Measurements from ENCODE around the gene NMNAT3.

Gene NMNAT3

DNA sequence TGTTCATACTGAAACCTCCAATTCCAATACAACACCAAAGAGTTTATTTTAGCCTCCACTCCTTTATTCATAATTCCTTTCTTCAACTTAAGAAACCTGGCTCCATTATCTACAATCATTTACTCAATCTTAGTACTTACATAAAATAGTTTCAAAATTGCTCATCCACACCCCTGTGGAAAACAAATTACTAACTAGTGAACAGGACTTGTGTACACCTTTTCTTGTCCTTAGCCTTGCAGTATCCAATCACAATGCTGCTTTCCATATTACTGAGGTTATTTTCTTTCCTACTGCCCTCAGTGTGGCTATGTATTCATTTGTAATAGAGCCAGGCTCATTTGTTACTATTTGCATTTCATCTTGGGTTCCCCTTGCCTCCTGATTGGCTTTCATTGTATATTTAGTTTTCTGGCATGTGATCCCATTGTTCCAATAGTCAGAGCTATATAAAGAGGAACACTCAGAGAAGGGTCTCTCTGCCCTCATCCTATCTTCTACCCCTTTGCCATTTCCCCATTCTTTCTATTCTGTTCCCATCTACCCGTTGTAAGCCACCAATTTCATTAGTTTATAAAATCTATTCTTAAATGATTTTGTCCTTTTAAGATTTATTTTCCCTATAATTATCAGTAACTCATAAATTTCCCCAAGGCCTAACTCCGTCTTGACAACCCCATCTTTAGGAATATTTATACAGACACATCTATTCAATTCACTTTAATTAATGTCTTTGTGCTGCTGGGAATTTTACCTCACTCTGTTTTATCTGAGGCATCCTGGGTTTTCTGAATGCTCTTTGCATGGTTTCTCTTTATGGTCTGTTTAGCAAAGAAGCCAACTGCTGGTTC, 70.3 kb downstream of the NMNAT3 start:
- TF ChIP-seq ZC3H10 (CRISPR knock-in tag; IDR thresholded peaks at IDR 0.05) (no peak), ARNTL (CRISPR knock-in tag; IDR thresholded peaks at IDR 0.05; ENCODE audit: borderline replicate concordance, low read depth) (no peak), PPARA (CRISPR knock-in tag; IDR thresholded peaks at IDR 0.05; ENCODE audit: borderline replicate concordance) (no peak), ESRRG (CRISPR knock-in tag; IDR thresholded peaks at IDR 0.05) (no peak), SNAI2 (CRISPR knock-in tag; IDR thresholded peaks at IDR 0.05) (no peak), CSDC2 (CRISPR knock-in tag; IDR thresholded peaks at IDR 0.05) (no peak), ZNF565 (CRISPR knock-in tag; conservative IDR thresholded peaks at IDR 0.05; ENCODE audit: low read depth) (no peak), ZNF70 (CRISPR knock-in tag; IDR thresholded peaks at IDR 0.05) (no peak), POU6F1 (CRISPR knock-in tag; IDR thresholded peaks at IDR 0.05; ENCODE audit: borderline replicate concordance, low read depth) (no peak), BACH2 (CRISPR knock-in tag; IDR thresholded peaks at IDR 0.05; ENCODE audit: borderline replicate concordance) (no peak), GLIS3 (CRISPR knock-in tag; IDR thresholded peaks at IDR 0.05) (no peak), OSR1 (CRISPR knock-in tag; IDR thresholded peaks at IDR 0.05) (no peak), TCF4 (CRISPR knock-in tag; IDR thresholded peaks at IDR 0.05; ENCODE audit: borderline replicate concordance) (no peak), ZFP3 (CRISPR knock-in tag; IDR thresholded peaks at IDR 0.05) (no peak), ZNF8 (CRISPR knock-in tag; IDR thresholded peaks at IDR 0.05) (no peak), CREB5 (CRISPR knock-in tag; IDR thresholded peaks at IDR 0.05; ENCODE audit: low read depth) (no peak), RARB (CRISPR knock-in tag; IDR thresholded peaks at IDR 0.05) (no peak)
- TF ChIP-seq, protein P1, sequence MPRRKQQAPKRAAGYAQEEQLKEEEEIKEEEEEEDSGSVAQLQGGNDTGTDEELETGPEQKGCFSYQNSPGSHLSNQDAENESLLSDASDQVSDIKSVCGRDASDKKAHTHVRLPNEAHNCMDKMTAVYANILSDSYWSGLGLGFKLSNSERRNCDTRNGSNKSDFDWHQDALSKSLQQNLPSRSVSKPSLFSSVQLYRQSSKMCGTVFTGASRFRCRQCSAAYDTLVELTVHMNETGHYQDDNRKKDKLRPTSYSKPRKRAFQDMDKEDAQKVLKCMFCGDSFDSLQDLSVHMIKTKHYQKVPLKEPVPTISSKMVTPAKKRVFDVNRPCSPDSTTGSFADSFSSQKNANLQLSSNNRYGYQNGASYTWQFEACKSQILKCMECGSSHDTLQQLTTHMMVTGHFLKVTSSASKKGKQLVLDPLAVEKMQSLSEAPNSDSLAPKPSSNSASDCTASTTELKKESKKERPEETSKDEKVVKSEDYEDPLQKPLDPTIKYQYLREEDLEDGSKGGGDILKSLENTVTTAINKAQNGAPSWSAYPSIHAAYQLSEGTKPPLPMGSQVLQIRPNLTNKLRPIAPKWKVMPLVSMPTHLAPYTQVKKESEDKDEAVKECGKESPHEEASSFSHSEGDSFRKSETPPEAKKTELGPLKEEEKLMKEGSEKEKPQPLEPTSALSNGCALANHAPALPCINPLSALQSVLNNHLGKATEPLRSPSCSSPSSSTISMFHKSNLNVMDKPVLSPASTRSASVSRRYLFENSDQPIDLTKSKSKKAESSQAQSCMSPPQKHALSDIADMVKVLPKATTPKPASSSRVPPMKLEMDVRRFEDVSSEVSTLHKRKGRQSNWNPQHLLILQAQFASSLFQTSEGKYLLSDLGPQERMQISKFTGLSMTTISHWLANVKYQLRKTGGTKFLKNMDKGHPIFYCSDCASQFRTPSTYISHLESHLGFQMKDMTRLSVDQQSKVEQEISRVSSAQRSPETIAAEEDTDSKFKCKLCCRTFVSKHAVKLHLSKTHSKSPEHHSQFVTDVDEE (CRISPR knock-in tag; IDR thresholded peaks at IDR 0.05), result no peak
- ATAC-seq, result no peak

DNA sequence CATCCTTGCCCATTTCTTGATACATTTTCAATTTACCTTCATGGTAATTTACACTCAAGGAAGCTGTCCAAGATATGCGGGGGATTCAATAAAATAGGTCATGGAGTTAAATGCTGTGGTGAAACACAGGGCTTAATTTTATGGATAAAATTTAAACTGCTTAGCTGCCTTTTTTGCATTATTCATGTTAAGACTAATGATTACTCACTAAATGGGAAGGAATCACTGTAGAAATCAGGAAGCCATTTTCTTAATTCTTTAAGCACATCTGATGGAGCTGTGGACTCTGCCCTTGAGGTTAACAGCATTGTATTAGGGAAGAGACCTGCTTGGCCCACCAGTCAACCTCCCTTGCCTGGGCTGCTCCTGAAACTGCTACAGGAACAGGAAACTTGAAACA, 75.8 kb downstream of the NMNAT3 start:
- no peak for ATAC-seq
- TF ChIP-seq ZFP3 (CRISPR knock-in tag; IDR thresholded peaks at IDR 0.05) (no peak), BACH2 (CRISPR knock-in tag; IDR thresholded peaks at IDR 0.05; ENCODE audit: borderline replicate concordance) (no peak), PATZ1 (CRISPR knock-in tag; IDR thresholded peaks at IDR 0.05; ENCODE audit: borderline replicate concordance) (no peak), CSDC2 (CRISPR knock-in tag; IDR thresholded peaks at IDR 0.05) (no peak), TOX (CRISPR knock-in tag; IDR thresholded peaks at IDR 0.05; ENCODE audit: borderline replicate concordance) (no peak), ZC3H10 (CRISPR knock-in tag; IDR thresholded peaks at IDR 0.05) (no peak), PPARA (CRISPR knock-in tag; IDR thresholded peaks at IDR 0.05; ENCODE audit: borderline replicate concordance) (no peak), ESRRG (CRISPR knock-in tag; IDR thresholded peaks at IDR 0.05) (no peak), ZNF70 (CRISPR knock-in tag; IDR thresholded peaks at IDR 0.05) (no peak), CREB5 (CRISPR knock-in tag; IDR thresholded peaks at IDR 0.05; ENCODE audit: low read depth) (no peak), ARNTL (CRISPR knock-in tag; IDR thresholded peaks at IDR 0.05; ENCODE audit: borderline replicate concordance, low read depth) (no peak), SNAI2 (CRISPR knock-in tag; IDR thresholded peaks at IDR 0.05) (no peak), POU6F1 (CRISPR knock-in tag; IDR thresholded peaks at IDR 0.05; ENCODE audit: borderline replicate concordance, low read depth) (no peak), OSR1 (CRISPR knock-in tag; IDR thresholded peaks at IDR 0.05) (no peak), CSRNP3 (CRISPR knock-in tag; IDR thresholded peaks at IDR 0.05) (no peak), GLIS3 (CRISPR knock-in tag; IDR thresholded peaks at IDR 0.05) (no peak), ZNF565 (CRISPR knock-in tag; conservative IDR thresholded peaks at IDR 0.05; ENCODE audit: low read depth) (no peak), RARB (CRISPR knock-in tag; IDR thresholded peaks at IDR 0.05) (no peak), TCF4 (CRISPR knock-in tag; IDR thresholded peaks at IDR 0.05; ENCODE audit: borderline replicate concordance) (no peak)

Data from SK-N-SH treated with all-trans-retinoic acid at 6 μM for 48 hours (cell line).